Loucy (cell line): ENCODE measurements around the gene KCNMA1.

Experiments
- H2AFZ ChIP-seq: fragments of 200-600 bp; sonication (generic); 2 replicates; pipeline ENCODE4 v1.6.0; 2016; ENCODE audit warnings: antibody characterized with exemption, mild to moderate bottlenecking, low read length, moderate library complexity
- H3F3A ChIP-seq: fragments of 200-600 bp; 2 replicates; pipeline ENCODE4 v1.6.0; 2016; ENCODE audit warnings: antibody characterized with exemption, low read depth, mild to moderate bottlenecking
- H3K27me3 ChIP-seq: fragments of 200-600 bp; sonication (generic); 2 replicates; pipeline ENCODE4 v1.6.1; 2014; ENCODE audit warnings: low read length, mild to moderate bottlenecking; ENCODE audit not compliant: insufficient read depth, poor library complexity, severe bottlenecking
- H3K36me3 ChIP-seq: fragments of 200-600 bp; sonication (generic); 2 replicates; pipeline ENCODE4 v1.6.1; 2016; ENCODE audit warnings: low read length; ENCODE audit not compliant: insufficient read depth
- H3K4me1 ChIP-seq: fragments of 200-600 bp; sonication (generic); 2 replicates; pipeline ENCODE4 v1.5.1; 2014; ENCODE audit warnings: low read length, mild to moderate bottlenecking; ENCODE audit not compliant: insufficient read depth, poor library complexity, severe bottlenecking
- H3K4me2 ChIP-seq: fragments of 200-600 bp; sonication (generic); 2 replicates; pipeline ENCODE4 v1.6.0; 2014; ENCODE audit warnings: antibody characterized with exemption, low read length, low read depth, mild to moderate bottlenecking; ENCODE audit not compliant: poor library complexity, severe bottlenecking
- H3K4me3 ChIP-seq: fragments of 200-600 bp; sonication (generic); 2 replicates; pipeline ENCODE4 v1.5.1; 2014; ENCODE audit warnings: low read length, mild to moderate bottlenecking, mixed read lengths; ENCODE audit not compliant: poor library complexity, severe bottlenecking
- H3K79me2 ChIP-seq: fragments of 200-600 bp; sonication (generic); 2 replicates; pipeline ENCODE4 v1.6.1; 2014; ENCODE audit warnings: low read length; ENCODE audit not compliant: insufficient read depth
- H3K9ac ChIP-seq: fragments of 200-600 bp; sonication (generic); 2 replicates; pipeline ENCODE4 v1.6.0; 2014; ENCODE audit warnings: mild to moderate bottlenecking, low read depth, low read length, moderate library complexity; ENCODE audit not compliant: poor library complexity, severe bottlenecking
- H3K9me2 ChIP-seq: fragments of 200-600 bp; sonication (generic); replicated peaks from 2 replicates; pipeline ENCODE4 v1.6.1; 2016; ENCODE audit warnings: low read depth, low read length, mixed read lengths
- H3K9me3 ChIP-seq: fragments of 200-600 bp; sonication (generic); 2 replicates; pipeline ENCODE4 v1.6.1; 2014; ENCODE audit warnings: mild to moderate bottlenecking, antibody characterized with exemption, low read length, low read depth; ENCODE audit not compliant: insufficient read depth
- H4K20me1 ChIP-seq: fragments of 200-600 bp; sonication (generic); 2 replicates; pipeline ENCODE4 v1.6.0; 2014; ENCODE audit warnings: antibody characterized with exemption, low read length, mild to moderate bottlenecking; ENCODE audit not compliant: insufficient read depth, poor library complexity, severe bottlenecking
- CTCF ChIP-seq: fragments of 200-600 bp; sonication (generic); conservative IDR thresholded peaks from 2 replicates; pipeline ENCODE4 v1.5.1; 2014; ENCODE audit warnings: mild to moderate bottlenecking, antibody characterized with exemption, low read length
- EZH2phosphoT487 ChIP-seq: fragments of 200-600 bp; IDR thresholded peaks from 2 replicates; pipeline ENCODE4 v1.6.1; 2018; ENCODE audit warnings: antibody characterized with exemption, mild to moderate bottlenecking, moderate library complexity, borderline replicate concordance

KCNMA1 gene

GRCh38 chr10:77317221-77317620 is 320.4 kb downstream of the KCNMA1 start:
- TF ChIP-seq CTCF (no peak), EZH2phosphoT487 (no peak)
- no peaks in the 10 kb centered on the region for H3K9me3 ChIP-seq
- no peak overlapping the region for H3K9ac ChIP-seq
- no peaks in the 10 kb centered on the region for H3K27me3 ChIP-seq
- H2AFZ ChIP-seq: no peak overlapping the region
- no peaks in the 10 kb centered on the region for H3K36me3 ChIP-seq
- no peak overlapping the region for H3K4me3 ChIP-seq
- H3K4me2 ChIP-seq: no peak overlapping the region
- no peaks in the 10 kb centered on the region for H3K9me2 ChIP-seq
- no peaks in the 10 kb centered on the region for H3F3A ChIP-seq
- H3K79me2 ChIP-seq: no peaks in the 10 kb centered on the region
- H3K4me1 ChIP-seq: no peaks in the 10 kb centered on the region
- no peaks in the 10 kb centered on the region for H4K20me1 ChIP-seq

GRCh38 chr10:77315496-77316129 is 322.0 kb downstream of the KCNMA1 start:
- no peak overlapping the region for H3K4me2 ChIP-seq
- H3K9me2 ChIP-seq: no peaks in the 10 kb centered on the region
- no peak overlapping the region for H3K4me3 ChIP-seq
- H4K20me1 ChIP-seq: no peaks in the 10 kb centered on the region
- H3K27me3 ChIP-seq: no peaks in the 10 kb centered on the region
- H3F3A ChIP-seq: no peaks in the 10 kb centered on the region
- no peaks in the 10 kb centered on the region for H3K4me1 ChIP-seq
- H3K9me3 ChIP-seq: no peaks in the 10 kb centered on the region
- H2AFZ ChIP-seq: no peak overlapping the region
- H3K9ac ChIP-seq: no peak overlapping the region
- no peaks in the 10 kb centered on the region for H3K36me3 ChIP-seq
- TF ChIP-seq EZH2phosphoT487 (no peak), CTCF (peak; percentile 38)
- H3K79me2 ChIP-seq: no peaks in the 10 kb centered on the region

- H3K79me2 ChIP-seq: no peaks in the 10 kb centered on the region
- no peaks in the 10 kb centered on the region for H4K20me1 ChIP-seq
- no peak overlapping the region for H3K4me2 ChIP-seq
- no peaks in the 10 kb centered on the region for H3K36me3 ChIP-seq
- H3F3A ChIP-seq: no peaks in the 10 kb centered on the region
- no peaks in the 10 kb centered on the region for H3K9me3 ChIP-seq
- no peak overlapping the region for H3K9ac ChIP-seq
- H2AFZ ChIP-seq: no peak overlapping the region
- no peaks in the 10 kb centered on the region for H3K27me3 ChIP-seq
- H3K9me2 ChIP-seq: no peaks in the 10 kb centered on the region
- H3K4me1 ChIP-seq: no peaks in the 10 kb centered on the region
- TF ChIP-seq CTCF (no peak), EZH2phosphoT487 (no peak)
- no peak overlapping the region for H3K4me3 ChIP-seq
Observed at GRCh38 chr10:77313066-77313750, 324.4 kb downstream of the KCNMA1 start.
